A673 (cell line): ENCODE results near the gene ENOX1.

Experiments
- EZH2 ChIP-seq: fragments of 200-600 bp; sonication (generic); IDR thresholded peaks from 2 replicates; pipeline ENCODE4 v1.6.1; 2017; ENCODE audit warnings: borderline replicate concordance, low read depth, mild to moderate bottlenecking, mixed read lengths, antibody characterized with exemption, low read length; ENCODE audit not compliant: poor library complexity, severe bottlenecking
- TF ChIP-seq, protein P1 (sequence below): fragments of 300-800, 200-600 bp; sonication (generic); conservative IDR thresholded peaks from 2 replicates; pipeline ENCODE4 v1.5.1; 2017; ENCODE audit warnings: low read depth, mild to moderate bottlenecking, antibody characterized with exemption, low read length, moderate library complexity, mixed read lengths

DNA sequence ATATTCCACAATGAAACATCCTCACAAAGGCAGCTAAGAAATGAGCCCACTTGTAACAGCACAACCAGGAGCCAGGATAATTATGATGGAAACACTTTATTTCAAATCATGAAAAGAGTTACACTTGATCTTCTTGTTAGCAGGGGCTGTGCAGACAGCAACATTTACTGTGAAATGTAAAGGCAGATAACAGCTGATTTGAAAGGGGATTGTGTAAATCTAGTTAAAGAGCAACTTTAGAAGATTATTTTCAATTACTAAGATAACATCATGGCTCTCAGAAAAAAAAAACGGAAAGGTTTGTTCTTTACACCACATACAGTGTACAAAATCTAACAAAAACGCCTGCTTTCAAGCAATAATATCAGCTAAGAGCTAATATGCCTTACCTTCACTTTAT lies 22.4 kb downstream of the ENOX1 start:
- TF ChIP-seq, protein P1, sequence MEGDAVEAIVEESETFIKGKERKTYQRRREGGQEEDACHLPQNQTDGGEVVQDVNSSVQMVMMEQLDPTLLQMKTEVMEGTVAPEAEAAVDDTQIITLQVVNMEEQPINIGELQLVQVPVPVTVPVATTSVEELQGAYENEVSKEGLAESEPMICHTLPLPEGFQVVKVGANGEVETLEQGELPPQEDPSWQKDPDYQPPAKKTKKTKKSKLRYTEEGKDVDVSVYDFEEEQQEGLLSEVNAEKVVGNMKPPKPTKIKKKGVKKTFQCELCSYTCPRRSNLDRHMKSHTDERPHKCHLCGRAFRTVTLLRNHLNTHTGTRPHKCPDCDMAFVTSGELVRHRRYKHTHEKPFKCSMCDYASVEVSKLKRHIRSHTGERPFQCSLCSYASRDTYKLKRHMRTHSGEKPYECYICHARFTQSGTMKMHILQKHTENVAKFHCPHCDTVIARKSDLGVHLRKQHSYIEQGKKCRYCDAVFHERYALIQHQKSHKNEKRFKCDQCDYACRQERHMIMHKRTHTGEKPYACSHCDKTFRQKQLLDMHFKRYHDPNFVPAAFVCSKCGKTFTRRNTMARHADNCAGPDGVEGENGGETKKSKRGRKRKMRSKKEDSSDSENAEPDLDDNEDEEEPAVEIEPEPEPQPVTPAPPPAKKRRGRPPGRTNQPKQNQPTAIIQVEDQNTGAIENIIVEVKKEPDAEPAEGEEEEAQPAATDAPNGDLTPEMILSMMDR: no peak
- TF ChIP-seq EZH2: no peak
